SK-N-SH treated with all-trans-retinoic acid at 6 μM for 48 hours (cell line): ENCODE measurements around the gene KIF3C.

Experiments
- GLIS3 ChIP-seq: fragments of 250-450 bp; sonication (Bioruptor Pico); IDR thresholded peaks from 2 replicates; pipeline ENCODE4 v1.5.0; 2020; ENCODE audit warnings: mild to moderate bottlenecking, moderate library complexity
- OSR1 ChIP-seq: fragments of 250-450 bp; sonication (Bioruptor Pico); IDR thresholded peaks from 2 replicates; pipeline ENCODE4 v1.8.0; 2022; ENCODE audit warnings: moderate library complexity, mild to moderate bottlenecking, inconsistent platforms
- RARB ChIP-seq: fragments of 250-450 bp; sonication (Bioruptor Pico); IDR thresholded peaks from 2 replicates; pipeline ENCODE4 v1.8.0; 2021; ENCODE audit warnings: mild to moderate bottlenecking, moderate library complexity
- ZFP30 ChIP-seq: fragments of 450-650 bp; formaldehyde crosslinking; IDR thresholded peaks from 2 replicates; pipeline ENCODE4 v1.5.0; 2022; ENCODE audit warnings: mild to moderate bottlenecking, moderate library complexity
- TF ChIP-seq, protein P1 (sequence below): fragments of 250-450 bp; sonication (Bioruptor Pico); IDR thresholded peaks from 2 replicates; pipeline ENCODE4 v1.5.1; 2021; ENCODE audit warnings: mild to moderate bottlenecking, moderate library complexity
- TF ChIP-seq, protein P2 (sequence below): fragments of 250-450 bp; sonication (Bioruptor Pico); IDR thresholded peaks from 2 replicates; pipeline ENCODE4 v1.5.0; 2020; ENCODE audit warnings: mild to moderate bottlenecking, moderate library complexity

DNA sequence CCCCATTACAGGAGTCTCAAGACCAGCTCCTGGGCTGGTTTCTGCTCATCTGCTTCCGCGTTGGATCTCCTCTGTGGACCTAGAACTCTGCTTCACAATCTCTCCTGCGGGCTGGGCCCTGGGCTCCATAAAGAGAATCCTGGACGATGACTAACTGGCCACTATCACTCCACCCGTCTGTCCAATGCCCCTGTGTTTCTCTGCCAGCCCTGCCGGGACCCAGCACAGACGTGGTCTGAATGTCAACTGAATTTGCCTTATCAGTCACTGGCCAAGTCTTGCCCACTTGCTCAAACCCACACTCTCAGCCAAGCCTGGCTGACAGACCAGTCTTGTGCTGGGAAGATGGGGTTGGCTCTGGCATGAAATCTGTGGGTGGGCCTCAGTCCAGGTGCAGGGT lies 17.4 kb downstream of the KIF3C start:
- TF ChIP-seq, protein P1, sequence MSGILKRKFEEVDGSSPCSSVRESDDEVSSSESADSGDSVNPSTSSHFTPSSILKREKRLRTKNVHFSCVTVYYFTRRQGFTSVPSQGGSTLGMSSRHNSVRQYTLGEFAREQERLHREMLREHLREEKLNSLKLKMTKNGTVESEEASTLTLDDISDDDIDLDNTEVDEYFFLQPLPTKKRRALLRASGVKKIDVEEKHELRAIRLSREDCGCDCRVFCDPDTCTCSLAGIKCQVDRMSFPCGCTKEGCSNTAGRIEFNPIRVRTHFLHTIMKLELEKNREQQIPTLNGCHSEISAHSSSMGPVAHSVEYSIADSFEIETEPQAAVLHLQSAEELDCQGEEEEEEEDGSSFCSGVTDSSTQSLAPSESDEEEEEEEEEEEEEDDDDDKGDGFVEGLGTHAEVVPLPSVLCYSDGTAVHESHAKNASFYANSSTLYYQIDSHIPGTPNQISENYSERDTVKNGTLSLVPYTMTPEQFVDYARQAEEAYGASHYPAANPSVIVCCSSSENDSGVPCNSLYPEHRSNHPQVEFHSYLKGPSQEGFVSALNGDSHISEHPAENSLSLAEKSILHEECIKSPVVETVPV (CRISPR knock-in tag), result no peak
- TF ChIP-seq, protein P2, sequence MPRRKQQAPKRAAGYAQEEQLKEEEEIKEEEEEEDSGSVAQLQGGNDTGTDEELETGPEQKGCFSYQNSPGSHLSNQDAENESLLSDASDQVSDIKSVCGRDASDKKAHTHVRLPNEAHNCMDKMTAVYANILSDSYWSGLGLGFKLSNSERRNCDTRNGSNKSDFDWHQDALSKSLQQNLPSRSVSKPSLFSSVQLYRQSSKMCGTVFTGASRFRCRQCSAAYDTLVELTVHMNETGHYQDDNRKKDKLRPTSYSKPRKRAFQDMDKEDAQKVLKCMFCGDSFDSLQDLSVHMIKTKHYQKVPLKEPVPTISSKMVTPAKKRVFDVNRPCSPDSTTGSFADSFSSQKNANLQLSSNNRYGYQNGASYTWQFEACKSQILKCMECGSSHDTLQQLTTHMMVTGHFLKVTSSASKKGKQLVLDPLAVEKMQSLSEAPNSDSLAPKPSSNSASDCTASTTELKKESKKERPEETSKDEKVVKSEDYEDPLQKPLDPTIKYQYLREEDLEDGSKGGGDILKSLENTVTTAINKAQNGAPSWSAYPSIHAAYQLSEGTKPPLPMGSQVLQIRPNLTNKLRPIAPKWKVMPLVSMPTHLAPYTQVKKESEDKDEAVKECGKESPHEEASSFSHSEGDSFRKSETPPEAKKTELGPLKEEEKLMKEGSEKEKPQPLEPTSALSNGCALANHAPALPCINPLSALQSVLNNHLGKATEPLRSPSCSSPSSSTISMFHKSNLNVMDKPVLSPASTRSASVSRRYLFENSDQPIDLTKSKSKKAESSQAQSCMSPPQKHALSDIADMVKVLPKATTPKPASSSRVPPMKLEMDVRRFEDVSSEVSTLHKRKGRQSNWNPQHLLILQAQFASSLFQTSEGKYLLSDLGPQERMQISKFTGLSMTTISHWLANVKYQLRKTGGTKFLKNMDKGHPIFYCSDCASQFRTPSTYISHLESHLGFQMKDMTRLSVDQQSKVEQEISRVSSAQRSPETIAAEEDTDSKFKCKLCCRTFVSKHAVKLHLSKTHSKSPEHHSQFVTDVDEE, result no peak
- no peak for TF ChIP-seq ZFP30
- no peak for TF ChIP-seq RARB (CRISPR knock-in tag)
- no peak for TF ChIP-seq OSR1
- TF ChIP-seq GLIS3 (CRISPR knock-in tag), result no peak
